M059J (cell line): ENCODE measurements around the gene PATZ1. TPM values are rescaled to one million over a fixed set of nuclear protein-coding genes. Genes with fewer than 3 reads are reported as not detected.
"Not testable (repeated sequence)": the region's sequence is repeated elsewhere in the genome, so short reads cannot be mapped to it uniquely, and the experiment has no call there.

Experiments
- DNase-seq: peaks from one replicate; pipeline ENCODE4 v3.0.0-alpha.2; 2012; ENCODE audit warnings: low read depth
- total RNA-seq: library from RNA; depleted of rRNA; stranded (reverse); fragments of >200 nt; shearing (Covaris generic); gene quantifications from 2 replicates; pipeline ENCODE4 v1.2.3, GENCODE V29; 2014

The PATZ1 gene
- total RNA-seq, 1 experiment from 2014 or later: 10.7 TPM

DNA sequence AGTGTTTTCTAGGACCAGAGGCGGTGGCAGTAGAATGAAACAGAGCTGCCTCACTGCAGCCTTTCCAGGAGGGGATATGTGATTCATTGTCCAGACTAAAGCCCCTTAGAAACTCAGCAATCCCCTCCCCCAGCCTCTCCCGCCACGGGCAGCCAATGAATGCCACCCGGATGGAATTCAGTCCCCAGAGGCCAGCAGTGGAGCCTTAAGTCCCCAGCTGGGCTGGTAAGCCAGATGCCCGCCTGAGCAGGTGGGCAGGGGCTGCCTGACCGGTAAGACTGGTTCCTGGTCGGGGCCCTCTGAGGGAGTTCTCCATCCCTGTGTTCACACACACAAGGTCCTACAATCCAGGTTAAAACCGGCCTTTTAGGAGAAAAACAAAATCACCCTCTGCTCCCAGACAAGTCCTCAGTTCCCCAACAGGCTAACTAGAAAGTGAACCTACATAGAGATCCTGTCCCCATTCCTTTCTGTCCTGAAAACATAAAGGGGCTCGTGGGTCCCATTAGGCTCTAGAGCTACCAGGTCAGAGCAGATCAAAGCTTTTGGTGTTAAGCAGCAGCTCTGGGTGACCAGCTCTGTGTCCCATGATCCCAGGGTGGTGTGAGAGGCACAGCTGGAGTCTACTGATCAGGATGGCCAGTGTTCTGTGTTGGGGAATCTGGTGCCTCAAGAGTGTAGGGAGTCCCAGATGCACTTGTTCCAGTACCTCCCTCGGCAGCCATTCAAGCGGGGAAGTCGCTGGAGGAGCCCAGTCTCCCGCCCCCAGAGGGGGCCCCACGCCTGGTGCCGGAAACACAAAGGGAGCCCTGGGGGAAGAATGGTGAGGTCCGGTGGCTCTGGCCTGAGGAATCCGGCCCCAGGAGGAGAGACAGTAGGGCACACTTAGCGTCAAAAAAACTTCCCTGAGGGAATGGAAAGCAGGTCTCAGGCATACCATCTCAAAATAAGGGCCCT lies 2.6 kb downstream of the PATZ1 start:
- DNase-seq: no peak

DNA sequence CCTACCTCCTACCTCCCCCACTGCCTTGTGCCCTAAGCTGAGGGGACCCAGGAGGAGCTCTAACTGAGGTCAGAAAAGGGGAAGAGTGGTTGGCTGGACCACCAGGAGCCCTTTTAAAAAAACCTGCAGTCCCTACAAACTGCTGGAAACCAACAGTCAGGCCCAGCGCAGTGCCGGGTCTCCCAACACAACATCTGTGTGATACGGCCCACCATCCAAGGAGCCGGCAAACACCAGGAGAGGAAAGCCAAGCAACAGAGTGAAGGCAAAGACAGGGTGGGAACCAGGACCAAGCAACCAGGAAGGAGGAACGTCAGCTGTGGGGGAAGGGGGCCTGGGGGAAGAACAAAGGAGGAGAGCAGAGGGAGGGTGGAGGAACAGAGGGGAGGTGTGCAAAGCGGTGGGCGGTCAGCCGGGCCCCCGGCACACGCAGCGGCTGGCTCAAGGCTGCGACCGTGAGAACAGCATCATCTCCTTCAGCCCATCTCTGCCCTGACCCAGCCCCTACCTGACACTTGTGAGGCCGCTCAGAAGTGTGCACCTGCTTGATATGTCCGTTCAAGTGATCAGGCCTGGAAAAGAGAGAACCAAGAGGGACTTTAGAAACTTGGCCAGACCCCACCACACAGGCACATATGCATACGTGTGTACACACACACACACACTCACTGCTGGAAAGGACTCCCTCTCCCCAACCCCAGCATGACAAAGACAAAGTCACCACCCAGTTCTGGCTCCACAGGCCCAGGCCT lies 3.6 kb downstream of the PATZ1 start:
- DNase-seq: no peak

DNA sequence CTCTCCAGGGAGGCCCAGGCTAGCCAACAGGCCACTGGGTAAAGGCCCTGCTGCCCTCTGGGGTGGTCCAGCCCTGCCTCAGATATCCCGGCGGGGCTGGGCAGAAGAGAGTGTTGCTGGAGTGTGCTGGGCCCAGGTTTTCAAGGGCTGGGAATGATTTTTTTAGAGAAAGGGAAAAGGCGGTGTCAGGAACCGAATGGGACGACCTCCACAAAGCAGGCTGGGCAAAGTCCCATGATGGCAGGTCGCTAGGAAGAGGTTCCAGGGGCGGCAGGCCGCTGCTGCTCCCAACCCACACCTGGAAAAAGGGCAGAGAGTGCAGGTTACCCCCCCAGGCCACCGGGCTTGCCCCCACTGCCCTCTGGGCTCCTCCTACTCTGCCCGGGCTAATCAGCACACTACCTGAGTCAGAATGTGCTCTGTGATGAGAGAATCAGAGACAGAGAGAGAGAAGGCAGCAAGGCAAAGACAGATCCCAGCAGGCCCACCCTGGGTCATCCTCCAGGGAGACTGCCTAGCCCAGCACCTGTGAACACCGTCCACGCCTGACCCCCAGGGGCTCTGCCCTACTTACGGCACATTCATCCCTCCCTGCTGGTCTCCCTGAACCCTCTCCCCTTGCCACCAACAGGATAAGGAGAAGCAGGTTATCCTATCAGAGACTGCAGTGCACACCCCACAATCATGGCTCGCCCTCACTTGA lies 4.6 kb downstream of the PATZ1 start:
- DNase-seq: no peak

DNA sequence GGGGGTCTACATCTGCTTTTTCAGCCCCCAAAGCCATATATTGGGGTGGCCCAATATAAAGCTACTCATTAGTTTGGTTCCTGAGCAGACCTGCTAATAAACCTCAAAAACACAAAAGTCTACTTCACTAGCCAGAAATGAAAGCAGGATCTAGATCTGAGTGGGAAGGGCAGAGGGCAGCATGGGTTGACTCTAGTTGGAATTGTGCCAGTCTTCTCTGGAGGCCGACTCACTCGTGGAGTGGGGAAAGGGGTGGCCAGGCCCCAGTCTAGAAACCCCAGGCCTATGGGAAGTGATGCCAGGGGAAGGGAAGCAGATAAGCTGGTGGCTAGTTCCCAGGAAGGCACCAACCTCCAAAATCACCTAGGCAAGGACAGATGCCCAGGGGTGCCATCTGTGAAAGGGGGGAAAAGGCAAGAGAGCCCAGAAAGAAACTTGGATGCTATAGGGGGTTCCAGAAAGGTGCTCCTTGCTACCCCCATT lies 5.3 kb downstream of the PATZ1 start:
- DNase-seq: no peak

DNA sequence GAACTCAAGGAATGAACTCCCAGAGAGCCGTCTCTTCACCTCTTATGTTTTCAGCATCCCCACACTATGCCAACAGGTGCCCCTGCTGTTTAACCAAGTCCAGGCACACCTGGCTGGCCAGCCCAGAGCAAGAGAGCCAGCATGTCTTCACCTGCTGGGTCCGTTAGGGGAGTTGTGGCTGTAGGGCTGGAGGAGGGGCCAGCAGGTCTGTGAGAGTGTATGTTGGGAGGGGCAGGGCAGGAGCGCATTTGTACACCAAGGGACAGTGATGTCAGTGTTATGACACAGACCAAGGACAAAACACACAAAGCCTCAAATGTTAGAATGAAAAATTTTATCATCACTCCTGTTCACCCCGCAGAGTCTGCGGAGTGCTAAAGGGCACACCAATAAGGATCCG lies 5.8 kb downstream of the PATZ1 start:
- DNase-seq: no peak

DNA sequence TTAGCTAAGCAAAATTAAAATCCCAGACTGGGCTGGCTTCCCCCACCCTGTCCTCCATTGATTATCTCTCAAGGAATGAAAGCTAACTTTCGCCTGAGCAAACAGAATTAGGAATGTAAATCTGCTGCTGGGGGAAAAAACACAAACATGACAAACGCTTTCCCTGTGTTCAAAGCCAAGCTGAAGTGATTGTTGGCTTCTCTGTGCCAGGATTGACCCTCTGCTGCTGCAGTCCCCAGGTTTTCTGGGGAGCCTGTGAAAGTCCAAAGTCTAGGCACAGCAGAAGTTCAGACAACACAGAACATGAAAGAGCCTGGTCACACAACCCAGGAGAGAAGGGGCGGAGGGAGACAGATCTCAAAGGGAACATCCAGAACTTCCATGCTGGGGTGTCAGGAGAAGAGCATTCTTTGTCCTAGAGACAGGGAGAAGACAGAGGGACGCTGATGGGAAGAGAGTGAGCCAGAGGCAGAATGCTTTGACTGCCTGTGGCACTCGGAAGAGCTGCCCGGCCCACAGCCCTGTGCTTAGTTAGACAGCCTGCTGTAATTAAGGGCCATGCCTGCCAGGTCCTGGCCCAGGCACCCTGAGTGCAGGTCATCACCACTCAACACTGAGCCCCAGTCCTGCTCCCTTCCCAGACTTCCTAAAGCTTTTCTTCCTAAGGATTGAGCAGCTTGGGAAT lies 6.9 kb downstream of the PATZ1 start:
- DNase-seq: no peak

DNA sequence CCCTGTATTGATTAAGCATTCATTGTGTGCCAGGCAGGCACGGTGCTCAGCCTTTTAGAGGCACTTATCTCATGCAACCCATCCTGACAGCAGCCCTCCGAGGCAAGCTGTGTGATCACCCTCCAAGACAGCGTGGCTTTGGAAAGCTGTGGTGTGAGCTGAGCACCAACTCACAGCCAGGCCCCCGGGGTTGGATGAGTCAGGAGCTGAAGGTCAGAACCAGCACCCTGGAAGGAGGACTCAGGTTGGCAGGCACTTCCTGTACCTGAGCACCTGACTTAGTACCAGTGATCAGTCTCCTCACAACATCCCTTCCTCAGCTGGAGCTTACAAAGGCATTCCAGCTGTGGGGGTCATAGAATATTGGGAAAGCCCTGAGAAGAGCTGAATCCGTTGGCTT lies 9.0 kb downstream of the PATZ1 start:
- DNase-seq: peak; percentile 70

DNA sequence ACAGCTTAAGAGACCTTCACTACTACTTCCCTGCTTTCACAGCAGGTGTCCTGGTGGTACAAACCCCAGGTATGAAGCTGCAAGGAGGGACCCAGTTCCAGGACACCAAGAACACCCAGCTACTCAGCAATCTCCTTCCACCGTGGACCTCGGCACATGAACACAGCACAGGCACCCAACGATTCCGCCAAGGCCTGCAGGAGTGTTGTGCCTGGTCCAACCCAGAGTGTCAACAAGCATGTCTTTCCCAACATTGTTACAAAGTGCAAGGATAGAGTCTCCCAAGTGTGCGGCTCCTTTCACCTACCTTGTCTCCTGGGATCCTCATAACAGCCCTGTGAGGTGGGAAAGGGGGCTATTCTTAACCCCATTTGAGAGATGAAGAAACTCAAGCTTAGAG lies 11.8 kb downstream of the PATZ1 start:
- DNase-seq: no peak

DNA sequence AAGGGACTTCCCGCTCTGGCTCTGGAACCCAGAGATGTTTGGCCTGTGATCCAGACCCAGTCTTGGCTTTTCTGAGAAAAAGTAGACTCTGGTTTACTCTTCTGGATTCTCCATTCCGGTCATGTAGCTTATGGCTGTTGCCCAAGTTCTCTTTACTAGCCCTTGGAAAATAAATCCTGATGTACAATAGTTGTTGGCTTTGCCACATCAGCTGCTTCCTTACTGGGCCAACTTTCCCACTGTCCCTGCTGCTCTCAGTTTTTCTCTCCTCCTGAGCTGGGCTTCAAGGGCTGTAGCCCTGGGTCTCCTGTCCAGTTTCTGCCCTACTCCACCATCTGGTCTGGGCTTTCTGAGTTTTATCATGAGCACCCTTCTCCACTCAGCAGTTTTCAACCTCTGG lies 12.5 kb downstream of the PATZ1 start:
- no peak for DNase-seq

DNA sequence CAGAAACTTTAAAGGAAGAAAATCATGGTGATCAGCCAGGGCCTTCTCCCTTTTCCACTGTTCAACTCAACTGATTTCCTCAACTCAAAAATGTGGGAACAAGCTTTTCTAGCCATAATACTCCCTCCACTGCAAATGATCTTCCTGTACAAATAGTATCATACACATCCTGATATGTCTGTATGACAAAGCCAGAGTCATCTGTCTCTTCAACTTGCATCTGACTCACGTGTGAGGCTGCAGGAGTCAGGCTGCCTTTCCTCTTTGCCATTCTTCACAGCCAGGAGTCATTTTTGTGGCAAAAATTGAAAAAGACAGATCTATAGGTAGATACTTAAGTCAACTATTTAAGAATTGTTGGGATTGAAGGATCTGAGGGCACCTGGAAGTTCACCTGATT lies 13.3 kb downstream of the PATZ1 start:
- no peak for DNase-seq

DNA sequence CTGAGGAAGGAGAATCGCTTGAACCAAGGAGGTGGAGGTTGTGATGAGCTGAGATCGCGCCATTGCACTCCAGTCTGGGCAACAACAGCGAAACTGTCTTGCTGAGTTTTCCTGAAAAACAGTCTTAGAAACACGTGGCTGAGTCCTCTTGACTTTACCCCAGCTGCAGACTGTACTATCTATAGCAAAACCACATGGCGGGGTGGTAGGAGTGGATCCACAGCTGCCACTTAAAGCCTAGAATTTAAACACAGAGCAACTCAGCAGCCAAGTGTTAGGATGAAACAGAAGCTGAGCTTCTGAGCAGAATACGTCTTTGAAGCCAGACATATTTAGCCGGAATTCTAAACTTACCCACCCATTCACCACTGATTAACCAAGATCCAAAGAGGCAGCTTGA lies 14.1 kb downstream of the PATZ1 start:
- no peak for DNase-seq

DNA sequence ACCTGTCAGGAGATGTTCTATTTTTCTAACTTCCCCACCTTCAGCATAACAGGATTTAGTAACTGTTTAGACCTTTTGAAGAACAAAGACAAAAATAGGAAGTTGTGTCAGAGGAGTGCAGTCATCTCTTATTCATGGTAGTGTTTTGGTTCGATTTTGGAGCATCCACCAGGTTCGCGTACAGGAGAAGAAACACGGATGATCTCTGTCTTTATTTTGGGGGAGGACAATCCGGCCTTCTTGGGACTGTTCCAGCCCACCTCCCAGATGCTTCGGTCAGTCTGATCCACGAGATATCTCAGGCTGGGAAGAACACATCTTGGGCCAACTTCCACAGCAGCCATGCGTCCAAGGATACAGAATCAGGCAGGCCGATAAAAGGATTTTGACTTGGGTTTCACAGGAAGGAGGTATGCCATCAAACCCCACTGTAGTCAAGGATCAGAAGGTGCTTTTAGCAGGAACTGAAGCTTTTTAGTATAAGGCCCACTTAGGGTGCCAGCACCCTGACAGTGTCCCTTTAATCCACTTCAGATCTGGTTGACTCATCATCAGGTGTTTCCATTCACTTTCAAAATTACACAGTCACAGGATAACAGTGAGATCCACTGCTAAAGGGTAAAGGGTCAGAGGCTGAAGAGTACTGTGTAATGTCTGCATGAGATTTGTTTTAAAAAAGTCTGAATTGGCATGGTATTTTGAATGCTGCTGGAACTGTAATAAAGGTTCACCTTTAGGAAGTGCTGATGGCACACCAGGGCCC lies 16.5 kb downstream of the PATZ1 start:
- peak; percentile 7 for DNase-seq

DNA sequence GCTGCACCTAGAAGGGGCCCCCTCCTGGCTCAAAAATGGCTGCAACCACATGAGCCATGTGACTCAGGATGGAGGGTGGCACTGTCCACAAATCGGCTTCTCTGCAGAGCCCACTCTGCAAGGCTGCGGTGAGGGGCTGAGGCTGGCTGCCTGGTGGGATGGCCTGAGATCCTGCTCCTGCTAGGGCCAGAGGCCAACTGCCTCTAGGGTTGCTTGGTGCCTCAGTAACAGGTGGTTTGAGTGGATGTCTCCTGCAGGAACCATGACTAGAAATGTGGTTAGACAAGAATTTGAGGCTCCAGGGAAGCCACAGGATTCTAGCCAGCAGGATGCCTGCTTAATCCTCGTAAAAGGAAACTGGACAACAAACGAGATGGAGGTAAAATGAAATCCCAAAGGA lies 17.1 kb downstream of the PATZ1 start:
- DNase-seq: peak; percentile 68

DNA sequence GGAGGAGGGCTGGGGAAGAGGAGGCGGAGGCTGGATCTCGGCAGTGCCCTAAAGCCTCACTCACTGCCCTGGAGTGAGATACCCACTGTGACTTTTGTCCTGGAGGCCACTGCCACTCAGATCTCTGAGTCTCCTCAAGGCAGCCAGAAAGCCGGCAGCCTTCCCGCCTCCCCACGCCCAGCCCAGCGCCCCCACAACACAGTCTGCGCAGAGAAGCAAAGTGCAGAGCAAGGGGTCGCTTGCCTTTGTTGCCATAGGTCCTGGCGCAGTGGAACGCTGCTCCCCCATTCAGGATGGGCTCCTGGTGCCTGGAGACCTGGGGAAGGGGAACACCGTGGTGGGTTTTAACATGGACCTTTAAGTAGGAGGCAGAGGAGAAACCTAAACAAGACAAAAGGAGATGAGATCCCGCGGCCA lies 17.6 kb downstream of the PATZ1 start:
- no peak for DNase-seq

DNA sequence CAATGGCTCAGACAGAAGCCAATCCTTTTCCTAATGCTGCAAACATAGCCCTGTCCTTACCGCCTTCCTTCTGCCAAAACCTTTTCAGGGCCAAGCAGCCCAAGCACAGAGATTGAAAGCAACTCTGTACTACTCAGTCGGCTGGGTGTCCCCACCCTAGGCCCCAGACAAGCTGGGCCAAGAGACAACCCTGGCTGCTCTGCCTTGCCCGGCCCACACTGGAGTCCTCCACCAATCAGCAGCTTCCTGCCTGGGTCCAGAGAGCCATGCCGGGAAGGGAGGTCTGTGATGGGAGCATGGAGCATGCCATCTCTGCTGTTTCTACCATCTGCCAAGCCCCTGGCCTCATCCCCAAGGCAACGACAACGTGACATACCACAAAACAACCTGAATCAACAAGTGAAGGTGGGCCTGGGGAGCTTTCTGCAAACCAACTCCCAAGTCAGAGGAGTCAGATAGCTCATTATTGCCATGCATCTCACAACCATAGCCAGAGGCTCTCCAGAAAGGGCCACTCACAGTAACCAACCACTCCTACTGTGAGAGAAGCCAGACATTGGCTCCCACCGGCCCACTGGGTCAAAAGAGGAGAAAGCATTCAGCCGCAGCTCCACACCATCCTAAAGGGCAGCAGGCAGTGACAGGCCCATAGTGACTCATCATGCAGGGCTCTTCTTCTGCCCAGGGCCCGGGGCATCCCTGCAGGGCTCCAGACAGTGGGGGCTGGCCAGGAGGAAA lies 18.2 kb downstream of the PATZ1 start:
- DNase-seq: no peak

DNA sequence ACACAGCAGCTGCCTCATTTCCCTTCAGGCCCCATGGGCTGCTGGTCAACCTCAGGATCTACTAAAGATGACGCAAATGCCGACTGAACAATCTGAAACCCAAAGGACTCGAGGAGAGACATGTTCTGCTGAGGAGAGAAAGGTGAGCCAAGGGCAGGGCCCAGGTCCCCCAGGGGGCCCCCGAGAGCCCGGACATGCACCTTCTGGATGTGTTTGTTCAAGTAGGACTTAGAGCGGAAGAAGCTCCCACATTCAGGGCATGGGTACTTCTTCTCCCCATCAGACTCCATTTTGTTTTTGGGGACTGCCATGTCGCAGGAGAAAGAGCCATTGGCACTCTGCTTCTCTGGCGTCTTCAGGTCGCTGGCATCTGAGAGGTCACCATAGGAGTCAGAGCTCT lies 19.3 kb downstream of the PATZ1 start:
- no peak for DNase-seq

DNA sequence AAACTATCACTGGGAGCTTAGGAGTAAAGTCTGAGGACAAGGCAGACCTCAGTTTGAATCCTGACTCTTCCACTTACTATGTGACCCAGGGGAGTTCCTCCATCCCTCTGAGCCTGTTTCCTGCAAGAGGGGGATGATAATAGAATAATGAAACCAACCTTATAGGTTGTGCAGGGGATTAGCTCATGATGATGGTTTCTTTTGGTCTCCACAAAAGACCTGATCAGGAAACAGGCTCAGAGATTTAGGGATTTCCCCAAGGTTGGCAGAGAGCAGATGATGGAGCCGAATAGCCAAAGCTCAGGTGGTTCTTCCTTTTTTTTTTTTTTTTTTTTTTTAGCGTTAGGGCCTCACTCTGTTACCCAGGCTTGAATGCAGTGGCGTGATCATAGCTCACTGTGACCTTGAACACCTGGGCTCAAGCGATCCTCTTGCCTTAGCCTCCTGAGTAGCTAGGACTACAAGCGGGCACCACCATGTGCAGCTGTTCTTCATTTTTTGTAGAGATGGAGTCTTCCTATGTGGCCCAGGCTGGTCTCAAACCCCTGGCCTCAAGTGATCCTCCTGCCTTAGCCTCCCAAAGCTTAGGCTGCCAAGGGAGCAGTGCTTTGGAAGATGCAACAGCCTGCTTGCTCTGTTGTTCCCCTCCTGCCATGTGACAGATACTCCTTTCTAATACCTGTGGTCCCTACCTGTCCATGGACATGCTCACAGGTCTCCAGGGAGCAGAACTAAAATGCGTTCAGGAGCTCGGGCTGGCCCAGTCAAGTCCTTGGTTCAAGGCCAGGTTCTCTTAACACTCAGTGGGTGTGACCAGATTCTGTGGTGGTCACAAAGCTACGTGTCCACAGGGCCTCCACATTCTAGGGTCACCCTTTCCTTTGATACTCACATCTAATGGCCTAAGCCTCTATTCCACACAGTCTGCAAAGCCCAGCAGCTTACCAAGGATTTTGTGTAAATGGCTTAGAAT lies 22.3 kb downstream of the PATZ1 start:
- no peak for DNase-seq

DNA sequence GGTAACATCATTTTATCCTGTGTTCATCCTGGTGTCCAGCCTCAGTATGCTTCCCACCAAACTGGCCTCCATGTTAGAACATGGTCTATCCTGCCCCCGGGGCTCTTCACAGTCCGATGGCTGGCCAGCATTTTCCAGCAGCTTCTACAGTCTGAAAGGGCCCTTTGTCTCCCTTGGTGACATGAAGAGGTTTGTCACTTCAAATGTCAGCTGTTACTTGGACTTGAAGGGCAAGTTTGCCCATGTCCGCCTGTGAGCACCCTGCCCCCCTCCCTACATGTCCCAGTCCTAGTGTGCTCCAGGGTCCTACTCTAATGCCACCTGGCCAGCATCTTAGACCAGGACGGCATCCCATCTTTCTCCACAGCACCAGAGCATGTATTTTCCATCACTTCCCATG lies 24.7 kb downstream of the PATZ1 start:
- DNase-seq: no peak

DNA sequence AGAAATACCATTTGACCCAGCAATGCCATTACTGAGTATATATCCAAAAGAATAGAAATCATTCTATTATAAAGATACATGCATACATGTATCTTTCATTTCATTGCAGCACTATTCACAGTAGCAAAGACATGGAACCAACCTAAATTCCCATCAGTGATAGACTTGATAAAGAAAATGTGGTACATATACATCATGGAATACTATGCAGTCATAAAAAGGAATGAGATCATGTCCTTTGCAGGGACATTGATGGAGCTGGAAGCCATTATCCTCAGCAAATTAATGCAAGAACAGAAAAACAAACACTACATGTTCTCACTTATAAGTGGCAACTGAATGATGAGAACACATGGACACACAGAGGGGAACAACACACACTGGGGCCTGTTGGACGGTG lies 31.9 kb downstream of the PATZ1 start:
- DNase-seq: not testable (repeated sequence)
